Neural cell (in vitro differentiated cells): ENCODE data around the gene ETV7.

ENCODE experiments used
- EP300 ChIP-seq: fragments of 450-650 bp; conservative IDR thresholded peaks from 2 replicates; pipeline ENCODE4 v1.6.1; 2014; ENCODE audit warnings: antibody characterized with exemption, mild to moderate bottlenecking, moderate library complexity; ENCODE audit not compliant: poor library complexity, severe bottlenecking
- EZH2 ChIP-seq: fragments of 200-600, 300-800 bp; shearing (Covaris generic), sonication (generic); IDR thresholded peaks from 2 replicates; pipeline ENCODE4 v1.6.1; 2014; ENCODE audit warnings: antibody characterized with exemption, low read length, borderline replicate concordance, mild to moderate bottlenecking; ENCODE audit not compliant: insufficient read depth, poor library complexity, severe bottlenecking
- POLR2AphosphoS5 ChIP-seq: IDR thresholded peaks from 2 replicates; pipeline ENCODE4 v1.6.1; 2012
- RAD21 ChIP-seq: fragments of 450-650 bp; conservative IDR thresholded peaks from 2 replicates; pipeline ENCODE4 v1.6.1; 2014; ENCODE audit warnings: antibody characterized with exemption, mild to moderate bottlenecking, moderate library complexity
- SMC3 ChIP-seq: fragments of 450-650 bp; conservative IDR thresholded peaks from 2 replicates; pipeline ENCODE4 v1.6.1; 2014; ENCODE audit warnings: antibody characterized with exemption, mild to moderate bottlenecking, moderate library complexity; ENCODE audit not compliant: poor library complexity
- TF ChIP-seq, protein P1 (sequence below): IDR thresholded peaks from 2 replicates; pipeline ENCODE4 v1.6.1; 2012; ENCODE audit warnings: borderline replicate concordance
- TF ChIP-seq, protein P2 (sequence below): fragments of 450-650 bp; IDR thresholded peaks from 2 replicates; pipeline ENCODE4 v1.5.1; 2014; ENCODE audit warnings: antibody characterized with exemption, mild to moderate bottlenecking, moderate library complexity; ENCODE audit not compliant: poor library complexity, severe bottlenecking

DNA sequence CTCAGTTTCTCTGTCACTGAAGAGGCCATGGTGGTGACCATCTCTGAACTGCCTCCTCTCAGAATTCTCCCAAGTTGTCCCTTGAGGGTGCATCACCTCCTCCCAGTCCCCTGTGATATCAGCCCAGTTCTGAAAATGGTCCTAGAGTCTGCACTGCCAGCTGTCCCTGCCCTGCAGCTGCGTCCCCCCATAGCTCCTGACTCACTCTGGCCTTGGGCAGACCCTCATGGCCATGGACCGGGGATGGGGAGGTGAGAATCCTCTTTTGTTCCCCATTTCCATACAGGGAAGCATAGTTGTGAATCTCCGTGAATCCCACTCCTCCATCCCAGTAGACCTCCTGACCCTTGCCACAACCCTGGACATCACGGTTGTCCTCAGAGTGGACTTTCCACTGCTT lies 4.5 kb downstream of the ETV7 start:
- TF ChIP-seq SMC3, result no peak
- TF ChIP-seq, protein P1, sequence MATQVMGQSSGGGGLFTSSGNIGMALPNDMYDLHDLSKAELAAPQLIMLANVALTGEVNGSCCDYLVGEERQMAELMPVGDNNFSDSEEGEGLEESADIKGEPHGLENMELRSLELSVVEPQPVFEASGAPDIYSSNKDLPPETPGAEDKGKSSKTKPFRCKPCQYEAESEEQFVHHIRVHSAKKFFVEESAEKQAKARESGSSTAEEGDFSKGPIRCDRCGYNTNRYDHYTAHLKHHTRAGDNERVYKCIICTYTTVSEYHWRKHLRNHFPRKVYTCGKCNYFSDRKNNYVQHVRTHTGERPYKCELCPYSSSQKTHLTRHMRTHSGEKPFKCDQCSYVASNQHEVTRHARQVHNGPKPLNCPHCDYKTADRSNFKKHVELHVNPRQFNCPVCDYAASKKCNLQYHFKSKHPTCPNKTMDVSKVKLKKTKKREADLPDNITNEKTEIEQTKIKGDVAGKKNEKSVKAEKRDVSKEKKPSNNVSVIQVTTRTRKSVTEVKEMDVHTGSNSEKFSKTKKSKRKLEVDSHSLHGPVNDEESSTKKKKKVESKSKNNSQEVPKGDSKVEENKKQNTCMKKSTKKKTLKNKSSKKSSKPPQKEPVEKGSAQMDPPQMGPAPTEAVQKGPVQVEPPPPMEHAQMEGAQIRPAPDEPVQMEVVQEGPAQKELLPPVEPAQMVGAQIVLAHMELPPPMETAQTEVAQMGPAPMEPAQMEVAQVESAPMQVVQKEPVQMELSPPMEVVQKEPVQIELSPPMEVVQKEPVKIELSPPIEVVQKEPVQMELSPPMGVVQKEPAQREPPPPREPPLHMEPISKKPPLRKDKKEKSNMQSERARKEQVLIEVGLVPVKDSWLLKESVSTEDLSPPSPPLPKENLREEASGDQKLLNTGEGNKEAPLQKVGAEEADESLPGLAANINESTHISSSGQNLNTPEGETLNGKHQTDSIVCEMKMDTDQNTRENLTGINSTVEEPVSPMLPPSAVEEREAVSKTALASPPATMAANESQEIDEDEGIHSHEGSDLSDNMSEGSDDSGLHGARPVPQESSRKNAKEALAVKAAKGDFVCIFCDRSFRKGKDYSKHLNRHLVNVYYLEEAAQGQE, result no peak
- TF ChIP-seq, protein P2, sequence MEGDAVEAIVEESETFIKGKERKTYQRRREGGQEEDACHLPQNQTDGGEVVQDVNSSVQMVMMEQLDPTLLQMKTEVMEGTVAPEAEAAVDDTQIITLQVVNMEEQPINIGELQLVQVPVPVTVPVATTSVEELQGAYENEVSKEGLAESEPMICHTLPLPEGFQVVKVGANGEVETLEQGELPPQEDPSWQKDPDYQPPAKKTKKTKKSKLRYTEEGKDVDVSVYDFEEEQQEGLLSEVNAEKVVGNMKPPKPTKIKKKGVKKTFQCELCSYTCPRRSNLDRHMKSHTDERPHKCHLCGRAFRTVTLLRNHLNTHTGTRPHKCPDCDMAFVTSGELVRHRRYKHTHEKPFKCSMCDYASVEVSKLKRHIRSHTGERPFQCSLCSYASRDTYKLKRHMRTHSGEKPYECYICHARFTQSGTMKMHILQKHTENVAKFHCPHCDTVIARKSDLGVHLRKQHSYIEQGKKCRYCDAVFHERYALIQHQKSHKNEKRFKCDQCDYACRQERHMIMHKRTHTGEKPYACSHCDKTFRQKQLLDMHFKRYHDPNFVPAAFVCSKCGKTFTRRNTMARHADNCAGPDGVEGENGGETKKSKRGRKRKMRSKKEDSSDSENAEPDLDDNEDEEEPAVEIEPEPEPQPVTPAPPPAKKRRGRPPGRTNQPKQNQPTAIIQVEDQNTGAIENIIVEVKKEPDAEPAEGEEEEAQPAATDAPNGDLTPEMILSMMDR, result no peak
- no peak for TF ChIP-seq EP300
- no peak for TF ChIP-seq RAD21
- no peak for TF ChIP-seq EZH2
- no peak for TF ChIP-seq POLR2AphosphoS5
